ENCODE results near the gene PAX8. TPM values are rescaled to one million over a fixed set of nuclear protein-coding genes. Genes with fewer than 3 reads are reported as not detected.

Gene PAX8
- total and polyA plus RNA-seq, 2 donors (not counting 1 experiment from before 2014, with no cell fraction given) = 0.26 to 0.50 TPM

DNA sequence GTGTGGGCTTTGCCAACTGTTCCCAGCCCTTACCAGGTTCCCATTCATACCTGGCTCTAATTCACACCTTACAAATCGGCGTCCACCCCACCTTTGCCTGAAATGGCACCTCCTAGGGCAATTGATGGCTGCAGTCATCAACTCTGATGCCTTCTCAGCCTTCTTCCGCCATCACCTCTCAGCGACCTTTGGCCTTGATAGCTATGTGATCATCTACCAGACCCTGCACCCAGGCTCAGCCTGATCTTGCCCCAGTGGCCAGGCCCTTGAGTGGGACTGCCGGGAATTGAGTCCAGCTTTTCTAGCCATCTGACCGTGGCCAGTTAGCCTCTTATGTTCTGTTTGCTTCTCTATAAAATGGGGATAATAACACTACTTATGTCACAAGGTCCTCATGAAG lies 72.5 kb downstream of the PAX8 start:
- H3K27me3 ChIP-seq (ENCODE audit: control insufficient read depth, insufficient read depth, low read length) = no peaks in the 10 kb centered on the region
- no peak for DNase-seq (ENCODE audit: low read depth in 2 of 2)
- H3K79me2 ChIP-seq (ENCODE audit: control insufficient read depth, insufficient read depth, low read length) = no peaks in the 10 kb centered on the region
- H3K4me2 ChIP-seq (ENCODE audit: extremely low read depth, insufficient read depth, low read length) = no peak overlapping the region
- H3K4me1 ChIP-seq (ENCODE audit: control insufficient read depth, extremely low read depth, insufficient read depth, low read length) = peaks cover 14% of the 10 kb centered on the region
- H3K36me3 ChIP-seq (ENCODE audit: control insufficient read depth, insufficient read depth, low read length) = no peaks in the 10 kb centered on the region
- no peak for TF ChIP-seq EZH2 (IDR thresholded peaks at IDR 0.05; ENCODE audit: low read length, missing control alignments)
- TF ChIP-seq, protein P1, sequence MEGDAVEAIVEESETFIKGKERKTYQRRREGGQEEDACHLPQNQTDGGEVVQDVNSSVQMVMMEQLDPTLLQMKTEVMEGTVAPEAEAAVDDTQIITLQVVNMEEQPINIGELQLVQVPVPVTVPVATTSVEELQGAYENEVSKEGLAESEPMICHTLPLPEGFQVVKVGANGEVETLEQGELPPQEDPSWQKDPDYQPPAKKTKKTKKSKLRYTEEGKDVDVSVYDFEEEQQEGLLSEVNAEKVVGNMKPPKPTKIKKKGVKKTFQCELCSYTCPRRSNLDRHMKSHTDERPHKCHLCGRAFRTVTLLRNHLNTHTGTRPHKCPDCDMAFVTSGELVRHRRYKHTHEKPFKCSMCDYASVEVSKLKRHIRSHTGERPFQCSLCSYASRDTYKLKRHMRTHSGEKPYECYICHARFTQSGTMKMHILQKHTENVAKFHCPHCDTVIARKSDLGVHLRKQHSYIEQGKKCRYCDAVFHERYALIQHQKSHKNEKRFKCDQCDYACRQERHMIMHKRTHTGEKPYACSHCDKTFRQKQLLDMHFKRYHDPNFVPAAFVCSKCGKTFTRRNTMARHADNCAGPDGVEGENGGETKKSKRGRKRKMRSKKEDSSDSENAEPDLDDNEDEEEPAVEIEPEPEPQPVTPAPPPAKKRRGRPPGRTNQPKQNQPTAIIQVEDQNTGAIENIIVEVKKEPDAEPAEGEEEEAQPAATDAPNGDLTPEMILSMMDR (conservative IDR thresholded peaks at IDR 0.05 in 1 of 2, IDR thresholded peaks at IDR 0.05 in 1 of 2; ENCODE audit: low read depth in 1 of 2, low read length in 2 of 2) = no peak
- no peak overlapping the region for H2AFZ ChIP-seq (ENCODE audit: low read length)
- no peak overlapping the region for H3K4me3 ChIP-seq (replicated peaks in 1 of 4; ENCODE audit: control extremely low read depth in 1 of 4, insufficient read depth in 1 of 4, low read depth in 3 of 4, low read length in 4 of 4)
- no peak overlapping the region for H3K9ac ChIP-seq (ENCODE audit: insufficient read depth, low read length)
- no peaks in the 10 kb centered on the region for H4K20me1 ChIP-seq (ENCODE audit: control insufficient read depth, extremely low read depth, insufficient read depth, low read length)
- H3K9me3 ChIP-seq (ENCODE audit: control insufficient read depth, insufficient read depth, low read depth, low read length) = no peaks in the 10 kb centered on the region
- no peak overlapping the region for H3K27ac ChIP-seq (ENCODE audit: insufficient read depth, low read length)

- DNase-seq (ENCODE audit: low read depth in 2 of 2) = peak; percentile 45 to 76
- Histone ChIP-seq H3K27ac (ENCODE audit: insufficient read depth, low read length) (no peak overlapping the region), H2AFZ (ENCODE audit: low read length) (no peak overlapping the region), H3K9ac (ENCODE audit: insufficient read depth, low read length) (no peak overlapping the region), H3K4me2 (ENCODE audit: extremely low read depth, insufficient read depth, low read length) (no peak overlapping the region), H3K4me1 (ENCODE audit: control insufficient read depth, extremely low read depth, insufficient read depth, low read length) (peaks cover 3% of the 10 kb centered on the region), H3K27me3 (ENCODE audit: control insufficient read depth, insufficient read depth, low read length) (no peaks in the 10 kb centered on the region), H3K9me3 (ENCODE audit: control insufficient read depth, insufficient read depth, low read depth, low read length) (no peaks in the 10 kb centered on the region), H4K20me1 (ENCODE audit: control insufficient read depth, extremely low read depth, insufficient read depth, low read length) (no peaks in the 10 kb centered on the region), H3K36me3 (ENCODE audit: control insufficient read depth, insufficient read depth, low read length) (no peaks in the 10 kb centered on the region), H3K79me2 (ENCODE audit: control insufficient read depth, insufficient read depth, low read length) (no peaks in the 10 kb centered on the region), H3K4me3 (replicated peaks in 1 of 4; ENCODE audit: control extremely low read depth in 1 of 4, insufficient read depth in 1 of 4, low read depth in 3 of 4, low read length in 4 of 4) (no peak overlapping the region)
- TF ChIP-seq, protein P1 (conservative IDR thresholded peaks at IDR 0.05 in 1 of 2, IDR thresholded peaks at IDR 0.05 in 1 of 2; ENCODE audit: low read depth in 1 of 2, low read length in 2 of 2) = peak; percentile 90 to 96
- TF ChIP-seq EZH2 (IDR thresholded peaks at IDR 0.05; ENCODE audit: low read length, missing control alignments) = no peak
Observed at GRCh38 chr2:113203901-113204519, 74.7 kb downstream of the PAX8 start.

GRCh38 chr2:113203217-113203530 lies 75.5 kb downstream of the PAX8 start:
- Histone ChIP-seq H3K4me3 (replicated peaks in 1 of 4; ENCODE audit: control extremely low read depth in 1 of 4, insufficient read depth in 1 of 4, low read depth in 3 of 4, low read length in 4 of 4) (no peak overlapping the region), H3K27ac (ENCODE audit: insufficient read depth, low read length) (no peak overlapping the region), H3K4me2 (ENCODE audit: extremely low read depth, insufficient read depth, low read length) (no peak overlapping the region), H3K9me3 (ENCODE audit: control insufficient read depth, insufficient read depth, low read depth, low read length) (no peaks in the 10 kb centered on the region), H3K36me3 (ENCODE audit: control insufficient read depth, insufficient read depth, low read length) (no peaks in the 10 kb centered on the region), H3K27me3 (ENCODE audit: control insufficient read depth, insufficient read depth, low read length) (no peaks in the 10 kb centered on the region), H4K20me1 (ENCODE audit: control insufficient read depth, extremely low read depth, insufficient read depth, low read length) (no peaks in the 10 kb centered on the region), H3K4me1 (ENCODE audit: control insufficient read depth, extremely low read depth, insufficient read depth, low read length) (no peaks in the 10 kb centered on the region), H2AFZ (ENCODE audit: low read length) (no peak overlapping the region), H3K79me2 (ENCODE audit: control insufficient read depth, insufficient read depth, low read length) (no peaks in the 10 kb centered on the region), H3K9ac (ENCODE audit: insufficient read depth, low read length) (no peak overlapping the region)
- DNase-seq (ENCODE audit: low read depth in 2 of 2) = peak in 1 of 2 donors; percentile 46
- TF ChIP-seq, protein P1 (conservative IDR thresholded peaks at IDR 0.05 in 1 of 2, IDR thresholded peaks at IDR 0.05 in 1 of 2; ENCODE audit: low read depth in 1 of 2, low read length in 2 of 2) = no peak
- TF ChIP-seq EZH2 (IDR thresholded peaks at IDR 0.05; ENCODE audit: low read length, missing control alignments) = no peak
